SIG-M5 treated with dmso at 0.1 percent for 504 hours (cell line): ENCODE measurements around the gene SIX3.

ENCODE experiments used
- DNase-seq: peaks from one replicate; lab custom pipeline; 2025; ENCODE audit not compliant: unreplicated experiment; lab: John Stamatoyannopoulos, UW

Gene SIX3

DNA sequence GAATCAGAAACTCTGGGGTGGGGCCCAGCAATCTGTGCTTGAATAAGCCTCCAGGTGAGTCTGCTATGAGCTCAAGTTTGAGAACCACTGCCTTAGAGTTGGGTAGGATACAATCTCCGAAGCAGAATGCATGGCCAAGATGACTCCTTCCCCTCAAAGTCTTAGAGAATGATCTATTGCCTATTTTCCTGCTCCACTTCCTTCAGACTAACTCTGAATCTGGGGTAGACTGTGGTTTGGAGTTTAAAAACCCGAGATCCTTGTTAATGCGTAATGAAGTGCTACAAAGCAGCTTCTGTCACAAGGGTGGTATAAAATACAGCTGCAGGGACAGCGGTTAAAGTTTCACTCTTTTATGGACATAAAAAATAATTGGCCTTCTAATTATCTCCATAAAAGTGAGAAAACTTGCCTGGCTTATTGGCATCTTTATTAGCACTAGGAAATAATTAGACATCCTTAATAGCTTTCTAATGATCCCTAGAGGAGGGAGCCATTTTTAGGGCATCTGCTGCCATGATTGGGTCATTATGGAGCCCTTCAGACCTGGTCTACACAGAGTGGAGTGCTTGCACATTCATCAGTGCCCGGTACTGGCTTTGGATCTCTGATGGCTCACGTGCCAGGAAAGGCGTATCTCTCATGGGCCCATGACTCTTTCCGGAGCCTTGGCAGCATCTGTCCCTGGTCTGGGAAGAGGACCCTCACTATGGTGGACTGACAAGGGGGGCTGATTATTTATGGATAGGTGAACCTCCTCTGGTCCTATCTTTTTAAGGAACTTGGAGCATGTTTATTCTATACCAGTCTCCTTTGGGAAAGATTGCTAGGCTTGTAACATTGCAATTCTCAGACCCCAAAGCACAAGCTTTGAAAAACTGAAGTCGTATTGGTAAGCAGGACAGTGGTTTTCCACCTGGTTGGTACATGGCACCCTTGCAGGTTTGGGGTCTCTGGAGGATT is 39.5 kb downstream of the SIX3 start:
- DNase-seq, result no peak

DNA sequence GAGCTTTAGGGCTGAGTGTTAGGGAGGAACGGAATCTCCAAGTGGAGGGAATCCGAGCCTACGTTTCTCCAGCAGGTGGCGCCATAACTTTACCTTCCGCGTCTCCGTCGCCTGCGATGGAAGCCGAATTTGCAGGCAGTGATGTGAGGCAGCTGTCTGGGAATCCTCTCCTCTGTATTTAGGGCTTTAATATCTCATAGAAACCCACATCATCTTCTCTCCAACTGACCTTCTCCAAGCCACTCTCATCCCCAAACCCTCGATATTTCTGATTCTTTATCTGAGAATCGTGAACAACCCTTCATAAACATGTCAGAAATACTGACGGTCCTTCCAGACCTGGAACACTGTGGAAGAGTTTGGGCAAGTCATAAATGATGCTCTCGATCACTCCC is 40.2 kb downstream of the SIX3 start:
- DNase-seq, result peak; percentile 60

DNA sequence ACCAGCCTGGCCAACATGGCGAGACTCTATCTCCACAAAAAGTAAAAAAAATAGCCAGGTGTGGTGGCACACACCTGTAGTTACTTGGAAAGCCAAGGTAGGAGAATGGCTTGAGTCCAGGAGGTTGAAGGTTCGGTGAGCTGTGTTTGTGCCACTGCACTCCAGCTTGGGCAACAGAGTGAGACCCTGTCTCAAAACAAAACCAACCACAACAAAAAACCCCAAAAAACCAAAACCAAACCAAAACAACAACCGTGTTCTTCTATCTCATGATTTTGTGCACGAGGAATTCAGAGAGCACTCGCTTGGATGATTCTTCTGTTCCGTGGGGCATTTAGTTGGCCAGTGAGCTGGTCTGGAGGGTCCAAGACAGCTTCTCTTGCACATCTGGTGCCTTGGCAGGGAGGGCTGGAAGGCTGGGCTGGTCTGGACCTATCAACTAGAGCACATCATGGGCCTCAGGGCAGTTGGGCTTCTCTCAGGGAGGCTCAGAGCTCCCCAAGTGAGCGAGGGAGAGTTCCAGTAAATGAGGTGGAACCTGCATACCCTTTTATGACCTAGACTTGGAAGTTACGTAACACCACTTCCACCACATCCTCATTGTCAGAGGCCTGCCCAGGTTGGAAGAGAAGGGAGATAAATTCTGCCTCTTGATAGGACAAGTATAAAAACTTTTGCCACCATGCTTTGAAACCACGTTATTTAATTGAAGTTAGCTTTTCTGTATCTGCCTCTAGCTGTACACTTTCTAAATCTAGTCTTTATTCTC is 42.5 kb downstream of the SIX3 start:
- DNase-seq, result no peak

DNA sequence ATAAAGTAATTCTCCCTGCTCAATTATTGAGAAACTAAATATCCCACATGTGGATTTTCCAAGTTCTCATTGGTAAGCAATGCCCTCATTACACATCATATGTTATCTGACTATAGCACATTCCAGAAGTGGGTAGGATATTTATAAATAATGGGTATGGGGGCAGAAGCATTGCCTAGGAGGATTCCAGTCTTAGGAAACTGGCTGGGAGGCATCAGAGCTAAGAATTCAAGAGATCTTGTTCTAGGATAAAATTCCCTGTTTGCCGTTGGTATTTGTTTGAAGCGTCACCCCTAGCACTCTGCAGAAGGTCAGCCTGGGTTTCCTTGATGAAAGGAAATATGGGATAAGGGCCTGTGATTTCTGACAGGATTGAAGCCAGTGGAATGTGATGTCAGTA is 47.7 kb downstream of the SIX3 start:
- no peak for DNase-seq

DNA sequence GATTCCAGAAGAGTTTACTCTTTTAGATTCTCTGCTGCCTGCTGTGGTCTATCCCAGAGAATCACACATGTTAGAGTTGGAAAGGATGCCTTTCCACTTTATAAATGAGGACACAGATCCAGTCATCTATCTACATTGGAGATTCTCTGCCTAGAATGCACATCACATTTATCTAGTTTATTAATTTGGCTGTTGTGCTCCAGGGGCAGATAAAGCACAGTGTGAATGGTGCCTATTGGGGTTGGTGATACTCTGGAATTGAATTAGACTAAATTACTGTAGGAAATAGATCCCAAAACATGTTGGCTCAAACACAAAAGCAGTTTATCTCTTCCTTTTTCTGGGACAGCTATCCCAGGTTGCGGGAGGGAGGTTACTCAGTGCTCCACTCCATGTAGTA is 52.9 kb downstream of the SIX3 start:
- no peak for DNase-seq
